SK-N-MC (cell line): ENCODE measurements around the gene SUN1.

Experiments used
- EZH2 ChIP-seq: fragments of 200-600 bp; sonication (generic); IDR thresholded peaks from one replicate; pipeline ENCODE4 v1.6.1; 2017; ENCODE audit warnings: antibody characterized with exemption
- POLR2AphosphoS5 ChIP-seq: IDR thresholded peaks from 2 replicates; pipeline ENCODE4 v1.6.1; 2012; ENCODE audit warnings: mild to moderate bottlenecking, low read depth, low read length, borderline replicate concordance

GRCh38 chr7:918118-918425 is 85.8 kb downstream of the SUN1 start:
- no peak for TF ChIP-seq POLR2AphosphoS5
- TF ChIP-seq EZH2, result no peak
